GM18526 (cell line): Measurements from ENCODE around the gene BNC1.

Experiments used
- POLR2A ChIP-seq: IDR thresholded peaks from 3 replicates; pipeline ENCODE4 v1.6.1; 2011; ENCODE audit not compliant: insufficient read length; ENCODE audit errors: extremely low read depth

The BNC1 gene

DNA sequence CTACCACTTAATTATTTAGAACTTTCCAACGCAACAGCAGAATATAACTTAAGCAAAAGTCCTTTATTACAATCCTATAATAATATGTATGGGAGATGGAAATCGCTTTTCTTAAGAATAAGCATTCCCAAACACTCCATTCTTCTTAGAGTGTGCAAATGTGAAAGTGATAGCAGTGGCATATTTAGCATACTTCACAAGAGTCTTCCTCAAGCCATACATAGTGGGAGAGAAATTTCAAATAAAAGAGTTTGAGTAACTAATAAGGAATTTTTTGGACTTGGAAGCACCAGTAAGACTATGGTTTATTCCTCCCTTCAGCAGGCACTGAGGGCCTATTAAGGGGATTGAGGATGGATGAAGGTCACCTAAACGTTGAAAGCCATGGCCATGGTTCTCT lies 22.1 kb upstream of the BNC1 start:
- no peak for TF ChIP-seq POLR2A

DNA sequence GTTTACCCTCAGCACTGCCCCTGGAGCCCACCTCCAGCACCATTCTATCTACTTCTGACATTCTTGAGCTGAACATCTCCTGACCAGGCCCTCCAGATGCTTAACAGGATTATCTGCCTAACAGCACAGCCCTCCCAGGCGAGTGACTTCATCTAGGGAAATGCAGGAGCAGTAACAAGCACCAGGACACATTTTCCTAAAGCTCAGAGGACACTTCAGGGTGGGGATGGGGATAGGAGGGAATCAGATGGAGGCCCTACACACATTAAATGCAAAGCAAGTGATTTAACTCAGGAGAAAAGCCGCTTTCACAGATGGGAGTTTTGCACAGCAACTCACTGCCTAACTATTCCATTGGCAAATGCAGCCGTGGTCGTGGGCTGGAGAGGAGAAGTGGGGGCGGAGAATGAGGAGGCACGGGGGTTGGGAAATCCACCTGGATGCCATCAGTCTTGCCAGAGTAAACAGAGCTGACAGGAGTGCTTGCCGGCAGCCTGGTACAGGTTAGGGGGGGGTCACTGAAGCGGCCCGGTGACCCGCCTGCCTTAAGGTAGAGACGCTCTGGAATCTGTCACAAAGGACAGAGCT lies 21.3 kb upstream of the BNC1 start:
- TF ChIP-seq POLR2A, result no peak

DNA sequence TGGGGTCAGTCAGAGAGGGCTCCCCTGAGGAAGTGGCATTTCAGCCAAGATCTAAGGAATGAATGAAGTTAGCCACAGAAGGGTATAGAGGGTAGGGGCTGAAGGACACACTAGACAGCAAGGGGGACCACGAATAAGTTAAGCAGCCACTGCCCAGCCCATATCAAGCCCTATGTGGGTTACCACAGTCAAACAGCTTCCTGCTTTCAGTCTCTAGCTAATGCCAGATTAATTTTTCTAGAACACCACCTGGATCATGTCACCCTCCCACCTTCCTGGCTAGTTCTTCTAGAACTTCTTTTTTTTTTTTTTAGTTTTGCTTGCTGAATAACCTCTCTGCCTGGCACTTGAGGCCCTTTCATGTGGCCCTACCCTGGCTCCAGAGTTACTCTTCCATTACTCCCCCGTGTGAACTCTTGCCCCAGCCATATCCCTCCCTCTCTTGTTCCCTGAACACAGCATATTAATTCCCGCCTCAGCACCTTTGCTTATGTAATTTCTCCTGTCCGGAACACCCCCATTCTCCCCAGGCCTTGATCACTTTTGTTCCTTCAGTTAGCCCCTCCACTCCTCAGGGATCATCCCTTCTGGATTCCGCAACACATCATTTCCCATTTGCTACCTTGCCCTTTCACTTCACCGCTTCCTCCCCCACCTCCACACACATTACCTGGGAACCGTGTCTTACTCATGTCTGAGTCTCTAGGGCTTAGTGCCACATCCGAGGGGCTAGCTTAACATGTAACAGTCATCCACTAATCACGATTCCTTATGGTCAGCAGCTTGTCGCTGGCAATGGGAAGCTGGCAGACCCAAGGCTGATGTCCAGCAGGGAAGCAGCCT lies 20.6 kb upstream of the BNC1 start:
- no peak for TF ChIP-seq POLR2A

DNA sequence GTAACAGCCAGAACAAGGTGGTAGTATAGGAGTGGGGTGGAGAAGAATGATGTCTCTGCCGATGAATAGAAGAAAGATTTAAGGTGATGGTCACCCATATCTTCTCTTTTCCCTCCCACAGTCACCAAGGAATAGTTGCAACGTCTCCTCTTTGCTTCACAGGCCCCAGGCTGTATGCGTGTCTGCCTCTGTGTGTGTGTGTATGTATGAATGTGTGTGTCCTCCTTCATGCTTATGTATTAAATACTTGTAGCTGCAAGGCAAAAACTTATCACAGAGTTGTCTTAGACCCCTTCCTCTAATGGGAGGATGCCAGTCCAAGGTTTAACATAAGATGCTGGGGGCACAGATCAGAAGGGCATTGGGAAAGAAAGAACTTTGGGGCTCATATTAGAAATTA lies 19.1 kb upstream of the BNC1 start:
- no peak for TF ChIP-seq POLR2A

DNA sequence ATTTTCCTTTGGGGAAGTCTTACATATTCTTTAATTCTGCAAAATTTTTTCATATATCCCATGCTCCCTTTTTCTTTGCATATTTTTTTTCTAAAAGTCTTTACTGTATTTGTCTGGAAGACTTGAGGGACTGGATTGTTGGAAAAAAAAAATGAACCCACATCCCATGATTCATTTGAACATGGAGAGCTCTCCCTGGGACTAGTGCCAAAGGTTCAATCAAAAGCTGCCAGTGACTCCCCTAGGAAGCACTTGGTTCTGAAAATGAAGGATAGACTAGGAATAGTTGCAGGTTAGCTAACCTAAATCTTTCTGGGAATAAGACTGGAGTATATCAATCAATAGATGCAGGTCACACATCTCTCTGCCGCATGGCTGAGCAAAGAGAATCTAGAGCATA lies 16.4 kb upstream of the BNC1 start:
- TF ChIP-seq POLR2A, result no peak

DNA sequence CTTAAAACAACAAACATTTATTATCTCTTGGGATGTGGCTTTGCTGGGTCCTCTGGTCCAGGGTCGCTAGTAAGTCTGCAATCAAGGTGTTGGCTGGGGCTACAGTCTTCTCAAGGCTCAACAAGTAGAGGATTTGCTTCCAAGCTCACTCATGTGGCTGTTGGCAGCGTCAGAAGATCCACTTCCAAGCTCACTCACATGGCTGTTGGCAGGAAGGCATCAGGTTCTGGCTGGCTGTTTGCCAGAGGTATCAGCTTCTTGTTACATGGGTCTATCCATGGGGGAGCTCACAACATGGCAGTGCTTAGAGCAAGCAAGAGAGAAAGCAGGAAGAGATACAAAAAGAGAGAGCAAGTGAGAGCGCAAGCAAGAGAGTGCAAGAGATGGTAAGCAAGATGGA lies 15.0 kb upstream of the BNC1 start:
- no peak for TF ChIP-seq POLR2A

DNA sequence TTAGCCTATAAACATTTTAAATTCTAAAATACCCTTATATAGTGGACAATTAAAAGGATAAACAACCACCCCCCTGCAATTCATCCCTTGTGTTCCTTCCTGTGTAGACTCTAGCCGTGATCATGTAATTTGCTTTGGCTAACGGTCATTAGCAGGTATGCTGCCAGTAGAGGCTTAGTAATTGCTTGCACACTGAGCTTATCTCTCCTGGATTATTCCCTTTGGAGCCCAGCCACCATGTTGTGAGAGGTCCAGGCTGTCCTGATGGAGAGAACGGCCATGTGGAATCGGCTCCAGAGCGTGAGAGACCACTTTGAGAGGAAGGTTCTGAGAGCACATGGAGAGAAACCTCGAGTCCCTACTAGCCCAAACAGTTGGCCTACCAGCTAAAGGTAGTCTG lies 11.0 kb upstream of the BNC1 start:
- TF ChIP-seq POLR2A, result no peak

DNA sequence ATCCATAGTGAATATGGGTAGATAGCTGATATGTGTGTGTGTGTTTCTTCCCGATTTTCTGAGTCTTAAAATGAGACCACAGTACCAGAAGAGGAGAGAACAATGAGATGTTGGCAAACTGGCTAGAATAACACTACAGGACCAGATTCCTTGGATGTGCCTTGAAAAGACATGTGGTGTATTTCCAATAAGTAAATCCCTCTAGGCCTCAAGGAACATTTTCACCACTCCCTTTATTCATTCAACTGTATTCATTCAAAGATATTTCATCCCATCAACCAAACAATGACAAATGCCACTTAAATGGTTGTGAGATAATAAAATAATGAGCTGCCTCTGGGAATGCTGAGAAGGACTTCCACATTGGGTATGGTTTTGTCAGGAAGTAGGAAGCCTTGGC lies 8.7 kb upstream of the BNC1 start:
- TF ChIP-seq POLR2A, result no peak

DNA sequence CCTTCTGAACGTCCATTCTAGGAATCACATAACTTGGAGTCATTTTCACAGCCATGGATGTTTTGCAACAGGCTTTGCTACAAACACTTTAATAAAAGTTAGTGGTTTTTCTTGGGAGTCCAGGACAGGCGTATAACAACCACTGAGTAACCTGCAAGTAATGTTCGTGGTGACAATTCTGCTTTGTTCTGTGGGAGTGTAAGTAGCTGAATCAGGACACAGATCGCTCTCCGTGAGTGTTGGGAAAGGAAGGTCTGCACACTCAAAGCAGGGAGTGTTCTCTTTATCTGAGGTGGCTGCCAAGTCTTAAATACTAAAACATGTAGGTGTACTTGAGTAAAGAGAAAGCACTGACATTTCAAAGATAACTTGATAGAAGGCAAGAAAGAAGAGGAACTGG lies 7.9 kb upstream of the BNC1 start:
- TF ChIP-seq POLR2A, result no peak

DNA sequence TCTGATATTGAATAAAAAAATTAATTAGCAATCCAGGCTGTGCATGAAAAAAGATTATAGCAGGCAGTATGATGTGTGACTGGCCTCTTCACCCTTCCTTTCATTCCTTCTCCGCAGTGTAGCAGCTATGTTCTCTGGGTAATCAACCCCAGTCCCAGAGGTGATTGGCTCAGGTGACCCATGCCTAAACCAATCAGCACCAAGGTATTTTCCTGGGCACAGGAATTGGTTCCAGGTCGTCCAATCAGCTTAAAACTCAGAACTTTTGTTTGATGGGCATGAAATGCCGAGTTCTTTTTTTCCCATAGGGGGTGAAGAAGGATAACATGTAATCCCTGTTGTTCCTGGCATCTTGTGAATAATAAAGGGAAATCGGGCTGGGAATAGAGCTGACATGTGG lies 5.8 kb upstream of the BNC1 start:
- TF ChIP-seq POLR2A, result no peak

DNA sequence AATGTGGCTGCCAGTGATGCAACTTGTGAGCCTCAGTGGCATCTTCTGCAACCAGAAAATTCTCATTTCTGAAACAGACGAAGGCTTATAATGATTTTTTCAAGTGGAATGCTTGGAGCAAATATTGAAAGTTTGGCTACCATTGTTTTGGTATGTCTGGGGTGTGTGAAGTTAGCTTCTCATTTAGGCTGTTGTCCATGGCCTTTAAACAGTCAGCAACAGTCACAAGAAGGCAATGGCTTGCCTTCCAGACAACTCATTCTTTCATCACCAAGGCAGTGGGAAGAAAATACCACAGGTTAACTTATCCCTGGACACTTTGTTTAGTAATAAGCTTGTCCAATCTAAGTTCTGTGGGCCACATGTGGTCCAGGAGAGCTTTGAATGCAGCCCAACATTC lies 4.7 kb upstream of the BNC1 start:
- TF ChIP-seq POLR2A, result no peak

DNA sequence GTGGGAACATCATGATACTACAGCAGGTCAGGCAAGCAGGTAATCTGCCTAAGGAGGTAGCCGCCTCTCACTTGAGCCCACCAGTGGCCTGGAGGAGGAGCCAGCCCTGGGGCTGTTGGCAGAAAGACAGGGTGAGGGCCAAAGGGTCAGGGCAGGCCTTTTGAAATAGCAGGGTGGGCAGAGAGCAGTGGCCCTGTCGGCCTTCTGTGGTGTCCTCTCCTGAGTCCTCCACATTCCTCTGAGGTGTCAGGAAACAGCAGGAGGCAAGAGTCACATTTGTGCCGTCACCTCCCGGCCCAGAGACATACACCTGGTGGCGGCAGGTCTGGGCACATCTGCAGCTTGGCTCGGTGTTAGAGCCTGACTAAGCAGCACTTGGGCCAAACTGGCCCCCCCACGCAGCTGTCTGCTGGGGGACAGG lies 3.9 kb upstream of the BNC1 start:
- no peak for TF ChIP-seq POLR2A

DNA sequence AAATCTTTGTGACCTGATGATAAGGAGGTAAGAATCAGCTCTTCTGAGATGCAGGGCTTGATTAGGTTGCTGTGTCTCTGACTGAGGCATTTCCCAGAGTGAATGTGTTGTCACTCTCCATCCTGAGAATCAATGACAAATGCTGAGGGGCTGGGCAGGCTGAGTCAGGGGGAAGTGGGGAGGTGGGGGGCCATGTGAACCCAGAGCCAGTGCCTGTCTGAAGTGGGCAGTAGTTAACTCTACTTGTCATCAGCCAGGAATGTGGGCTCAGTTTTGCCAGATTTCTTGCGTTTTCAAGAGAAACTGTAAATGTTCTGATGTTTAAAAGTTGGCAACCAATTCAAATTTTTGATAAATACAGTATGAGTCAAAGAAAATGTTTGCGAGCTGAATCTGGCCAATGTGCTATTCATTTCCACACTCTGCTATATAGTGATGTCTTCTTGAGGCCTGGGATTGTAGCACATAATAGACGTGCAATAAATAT lies 3.1 kb upstream of the BNC1 start:
- no peak for TF ChIP-seq POLR2A

DNA sequence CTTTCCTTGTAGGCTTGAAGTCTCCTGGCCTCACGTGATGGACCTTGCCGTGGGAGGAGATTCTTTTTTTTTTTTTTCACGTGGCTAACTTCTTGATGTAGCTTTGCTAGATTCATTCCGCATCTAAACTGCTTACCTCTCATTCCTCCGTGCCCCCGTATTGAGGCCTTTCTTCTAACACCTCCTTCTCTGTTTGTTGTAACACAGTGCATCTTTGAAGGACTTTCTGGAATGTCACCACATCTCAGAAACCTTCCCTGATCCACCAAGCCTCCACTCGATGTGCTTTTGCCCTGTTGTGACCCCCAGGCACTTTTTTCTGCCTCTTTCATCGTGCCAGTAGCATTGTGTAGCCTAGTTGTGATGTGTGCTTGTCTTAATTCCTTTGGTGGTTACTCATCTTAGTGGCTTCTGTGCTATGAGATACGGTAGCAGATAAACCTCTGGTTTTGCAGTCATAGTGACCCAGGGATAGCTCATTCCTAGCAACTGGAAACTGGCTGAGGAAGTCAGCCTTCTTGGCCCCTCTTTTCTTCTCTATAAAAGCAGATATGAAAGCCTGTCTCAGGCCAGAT lies 1.6 kb upstream of the BNC1 start:
- TF ChIP-seq POLR2A, result no peak

DNA sequence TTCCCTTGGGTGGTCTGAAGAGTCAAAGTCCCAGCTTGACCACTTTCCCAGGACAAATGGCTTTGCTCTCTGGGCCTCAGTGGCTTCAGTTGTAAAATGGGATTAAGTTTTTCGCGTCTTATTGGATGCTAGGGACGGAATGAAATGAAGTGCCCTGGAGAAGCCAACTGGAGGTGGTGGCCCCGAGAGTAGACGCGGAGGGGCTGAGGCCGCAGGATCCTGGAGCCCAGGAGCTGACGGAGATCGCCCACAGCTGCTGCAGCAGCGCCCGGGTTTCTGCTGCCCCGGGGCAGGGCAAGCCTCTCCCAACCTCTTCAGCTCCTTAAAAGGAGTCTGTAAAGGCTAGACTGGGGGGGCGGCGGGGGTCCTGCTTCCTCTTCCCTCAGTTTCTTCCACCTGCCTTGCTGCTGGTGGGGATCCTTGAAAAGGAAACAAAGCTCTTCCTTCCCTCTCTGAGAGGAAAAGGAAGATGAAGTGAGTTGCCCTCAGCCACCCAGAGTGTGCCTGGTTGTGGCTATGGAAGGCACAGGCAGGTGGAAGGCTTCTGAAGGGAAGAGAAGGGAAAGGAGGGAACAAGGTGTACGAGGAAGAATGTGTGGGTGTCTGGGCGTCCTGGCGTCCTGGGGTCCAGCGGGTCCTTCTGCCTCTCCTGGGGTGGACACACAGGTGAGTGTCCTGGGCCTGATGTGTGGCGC lies 967 bp upstream of the BNC1 start:
- TF ChIP-seq POLR2A, result no peak

DNA sequence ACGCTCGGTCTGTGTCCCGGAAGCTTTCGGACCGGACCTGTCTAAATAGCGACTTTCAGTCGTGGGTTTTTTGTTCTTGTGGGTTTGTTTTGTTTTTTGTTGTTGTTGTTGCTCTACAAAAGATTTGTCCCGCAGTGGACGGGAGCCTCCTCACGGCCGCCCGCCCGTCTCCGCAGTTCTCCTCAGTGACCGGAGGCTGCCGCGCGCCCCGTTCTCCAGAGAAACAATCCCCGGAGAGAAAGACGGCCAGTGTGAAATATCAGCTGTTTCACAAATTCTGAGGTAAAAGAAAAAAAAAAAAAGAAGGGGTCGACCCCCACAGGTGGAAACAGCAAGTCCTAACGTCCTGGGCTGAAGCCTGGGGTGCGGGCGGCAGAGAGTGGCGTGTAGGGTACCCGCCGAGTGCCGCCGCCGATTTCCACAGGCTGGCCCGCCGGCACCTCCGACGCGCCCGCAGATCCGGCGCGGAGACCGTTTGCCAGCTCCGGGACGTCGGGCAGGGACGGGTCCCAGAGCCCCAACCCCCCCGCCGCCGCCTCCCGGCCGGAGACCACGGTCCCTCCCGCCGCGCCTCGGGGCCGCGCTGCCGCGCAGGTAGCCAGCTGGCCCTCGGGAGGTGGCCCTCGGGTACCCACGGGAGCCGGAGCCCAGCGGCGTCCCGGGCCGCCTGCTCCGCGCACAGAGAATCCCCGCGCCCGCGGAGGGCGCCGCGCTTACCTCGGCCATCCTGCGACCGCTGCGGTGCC lies 478 bp downstream of the BNC1 start:
- TF ChIP-seq POLR2A, result no peak
